GM12873 (cell line): ENCODE data around the gene AKAP12.

Experiments used
- TF ChIP-seq, protein P1 (sequence below): IDR thresholded peaks from 2 replicates; pipeline ENCODE4 v1.5.1; 2012; ENCODE audit warnings: low read depth, mild to moderate bottlenecking, moderate library complexity, low read length, control low read depth; ENCODE audit not compliant: insufficient read depth; ENCODE audit errors: missing control alignments

AKAP12 gene

DNA sequence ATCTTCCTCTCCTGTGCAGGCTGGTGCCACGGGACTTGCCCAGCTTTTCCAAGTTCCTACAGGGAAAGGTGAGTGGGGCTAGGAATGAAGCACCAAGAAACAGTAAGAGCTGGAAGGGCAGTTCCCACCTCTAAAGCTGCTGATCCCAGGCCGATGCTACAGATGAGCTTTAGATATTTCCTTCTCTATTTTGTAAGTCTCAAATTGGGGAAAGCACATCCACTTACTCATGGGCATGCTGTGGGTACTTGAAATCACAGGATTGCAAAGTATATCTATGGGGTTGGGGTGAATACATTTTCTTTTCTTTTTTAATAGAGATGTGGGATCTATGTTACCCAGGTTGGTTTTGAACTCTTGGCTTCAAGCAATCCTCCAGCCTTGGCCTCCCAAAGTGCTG is 148.5 kb downstream of the AKAP12 start:
- TF ChIP-seq, protein P1, sequence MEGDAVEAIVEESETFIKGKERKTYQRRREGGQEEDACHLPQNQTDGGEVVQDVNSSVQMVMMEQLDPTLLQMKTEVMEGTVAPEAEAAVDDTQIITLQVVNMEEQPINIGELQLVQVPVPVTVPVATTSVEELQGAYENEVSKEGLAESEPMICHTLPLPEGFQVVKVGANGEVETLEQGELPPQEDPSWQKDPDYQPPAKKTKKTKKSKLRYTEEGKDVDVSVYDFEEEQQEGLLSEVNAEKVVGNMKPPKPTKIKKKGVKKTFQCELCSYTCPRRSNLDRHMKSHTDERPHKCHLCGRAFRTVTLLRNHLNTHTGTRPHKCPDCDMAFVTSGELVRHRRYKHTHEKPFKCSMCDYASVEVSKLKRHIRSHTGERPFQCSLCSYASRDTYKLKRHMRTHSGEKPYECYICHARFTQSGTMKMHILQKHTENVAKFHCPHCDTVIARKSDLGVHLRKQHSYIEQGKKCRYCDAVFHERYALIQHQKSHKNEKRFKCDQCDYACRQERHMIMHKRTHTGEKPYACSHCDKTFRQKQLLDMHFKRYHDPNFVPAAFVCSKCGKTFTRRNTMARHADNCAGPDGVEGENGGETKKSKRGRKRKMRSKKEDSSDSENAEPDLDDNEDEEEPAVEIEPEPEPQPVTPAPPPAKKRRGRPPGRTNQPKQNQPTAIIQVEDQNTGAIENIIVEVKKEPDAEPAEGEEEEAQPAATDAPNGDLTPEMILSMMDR, result no peak

DNA sequence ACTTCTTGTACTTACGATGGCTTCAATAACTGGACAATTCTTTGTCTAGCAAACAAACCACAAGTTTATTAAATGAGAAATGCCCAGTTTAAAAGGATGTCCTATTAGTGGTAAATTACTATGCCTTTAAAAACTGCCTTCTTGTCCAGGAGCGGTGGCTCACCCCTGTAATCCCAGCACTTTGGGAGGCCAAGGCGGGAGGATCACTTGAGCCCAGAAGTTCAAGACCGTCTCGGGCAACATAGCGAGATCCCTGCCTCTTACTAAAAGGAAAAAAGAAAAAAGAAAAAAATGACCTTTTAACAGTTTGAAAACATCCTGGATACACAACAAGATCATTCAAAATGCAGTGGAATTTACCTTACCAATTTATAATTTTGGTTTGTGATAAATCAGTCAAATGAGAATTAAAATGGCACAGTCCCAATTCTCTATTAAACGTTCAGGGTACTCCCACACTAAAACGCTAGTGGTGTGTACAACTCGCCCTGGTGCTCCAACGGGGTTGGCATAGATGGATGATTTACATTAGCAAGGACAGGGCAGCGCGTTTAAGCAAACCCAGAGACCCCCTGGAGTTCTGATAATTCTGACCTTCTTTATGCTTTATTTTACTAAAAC is 149.3 kb downstream of the AKAP12 start:
- TF ChIP-seq, protein P1, result no peak

DNA sequence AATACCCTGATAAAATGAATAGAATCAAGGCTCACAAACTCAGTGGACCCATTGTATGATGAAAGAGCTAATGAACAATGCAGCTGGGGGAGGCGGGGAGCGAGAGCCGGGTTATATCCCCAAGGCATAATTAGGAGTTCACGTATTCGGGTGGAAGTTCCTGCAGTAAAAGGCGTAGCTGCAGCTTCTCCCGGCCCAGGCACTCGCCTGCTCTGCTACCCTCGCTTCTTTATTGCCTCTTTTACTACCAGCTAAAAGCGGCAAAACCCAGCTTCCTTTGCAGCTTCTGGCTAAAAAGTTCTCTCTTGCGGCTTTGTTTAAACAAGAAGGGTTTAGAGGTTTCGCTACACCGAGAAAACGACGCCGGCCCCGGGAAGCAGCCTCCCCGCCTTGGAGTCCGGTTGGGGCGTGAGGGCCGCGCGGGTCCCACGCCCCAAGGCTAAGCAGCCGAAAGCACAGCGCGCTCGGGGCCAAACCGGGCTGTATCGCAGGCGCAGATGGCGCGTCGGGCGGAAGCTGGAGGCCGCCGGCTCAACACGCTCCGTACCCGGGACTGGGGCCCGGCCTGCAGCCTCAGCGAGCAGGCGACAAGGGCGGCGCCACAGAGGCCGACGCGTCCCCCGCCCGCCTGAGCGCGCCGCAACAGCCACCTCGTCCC is 150.0 kb downstream of the AKAP12 start:
- TF ChIP-seq, protein P1, result no peak

DNA sequence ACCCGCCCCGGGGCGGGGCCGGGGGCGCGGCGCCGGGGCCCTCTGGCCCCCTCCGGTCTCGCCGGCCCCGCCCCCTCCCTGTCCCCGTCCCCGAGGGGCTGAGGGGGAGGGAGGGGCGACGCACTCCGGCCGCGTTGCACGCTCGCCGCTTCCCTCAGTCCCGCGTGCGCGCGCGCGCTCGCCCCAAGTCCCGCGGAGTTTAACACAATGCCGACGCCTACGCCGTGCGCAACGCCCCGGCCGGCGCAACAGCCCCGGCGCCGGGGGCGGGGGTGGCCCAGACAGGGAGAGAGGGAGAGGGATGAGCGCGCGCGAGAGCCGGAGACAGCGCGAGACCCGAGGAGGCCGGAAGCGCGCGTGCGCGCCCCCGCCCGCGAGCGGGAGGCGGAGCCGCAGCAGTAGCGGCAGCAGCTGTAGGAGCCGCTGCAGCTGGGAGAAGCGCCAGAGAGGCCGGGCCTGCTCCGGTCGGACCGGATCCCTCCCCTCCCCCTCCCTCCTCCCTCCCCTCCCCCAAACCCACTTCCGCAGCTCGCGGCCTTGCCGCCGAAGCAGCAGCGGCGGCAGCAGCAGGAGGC is 150.6 kb downstream of the AKAP12 start:
- TF ChIP-seq, protein P1, result no peak

DNA sequence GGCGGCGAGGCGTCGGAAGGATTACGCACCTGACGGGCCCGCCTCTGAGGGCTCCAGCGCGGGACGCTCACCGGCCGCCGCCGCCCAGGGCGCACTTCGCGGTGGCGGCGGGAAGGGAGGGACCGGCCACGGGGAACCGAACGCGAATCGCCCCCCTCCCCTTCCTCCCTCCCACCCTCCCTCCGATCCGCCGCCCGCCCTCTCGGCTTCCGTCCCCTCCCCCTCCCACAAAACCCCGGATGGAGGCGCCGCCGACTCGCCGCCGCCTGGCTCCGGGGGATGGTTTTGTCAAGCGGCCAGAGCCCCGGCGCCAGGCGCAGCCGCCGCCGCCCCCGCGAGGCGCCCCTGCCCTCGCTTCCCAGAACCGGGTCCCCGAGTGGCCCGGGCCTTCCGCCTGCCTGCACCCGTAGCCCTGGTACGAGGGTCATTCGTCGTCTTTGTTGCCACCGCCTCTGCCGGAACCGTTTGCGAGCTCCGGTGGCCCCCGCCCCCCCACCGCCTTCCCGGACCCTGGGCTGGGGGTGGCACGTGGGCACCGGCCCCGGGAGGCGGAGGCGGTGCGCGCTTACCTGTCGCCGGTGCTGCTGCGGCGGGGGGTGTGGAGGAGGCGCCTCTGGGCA is 151.2 kb downstream of the AKAP12 start:
- TF ChIP-seq, protein P1, result no peak

DNA sequence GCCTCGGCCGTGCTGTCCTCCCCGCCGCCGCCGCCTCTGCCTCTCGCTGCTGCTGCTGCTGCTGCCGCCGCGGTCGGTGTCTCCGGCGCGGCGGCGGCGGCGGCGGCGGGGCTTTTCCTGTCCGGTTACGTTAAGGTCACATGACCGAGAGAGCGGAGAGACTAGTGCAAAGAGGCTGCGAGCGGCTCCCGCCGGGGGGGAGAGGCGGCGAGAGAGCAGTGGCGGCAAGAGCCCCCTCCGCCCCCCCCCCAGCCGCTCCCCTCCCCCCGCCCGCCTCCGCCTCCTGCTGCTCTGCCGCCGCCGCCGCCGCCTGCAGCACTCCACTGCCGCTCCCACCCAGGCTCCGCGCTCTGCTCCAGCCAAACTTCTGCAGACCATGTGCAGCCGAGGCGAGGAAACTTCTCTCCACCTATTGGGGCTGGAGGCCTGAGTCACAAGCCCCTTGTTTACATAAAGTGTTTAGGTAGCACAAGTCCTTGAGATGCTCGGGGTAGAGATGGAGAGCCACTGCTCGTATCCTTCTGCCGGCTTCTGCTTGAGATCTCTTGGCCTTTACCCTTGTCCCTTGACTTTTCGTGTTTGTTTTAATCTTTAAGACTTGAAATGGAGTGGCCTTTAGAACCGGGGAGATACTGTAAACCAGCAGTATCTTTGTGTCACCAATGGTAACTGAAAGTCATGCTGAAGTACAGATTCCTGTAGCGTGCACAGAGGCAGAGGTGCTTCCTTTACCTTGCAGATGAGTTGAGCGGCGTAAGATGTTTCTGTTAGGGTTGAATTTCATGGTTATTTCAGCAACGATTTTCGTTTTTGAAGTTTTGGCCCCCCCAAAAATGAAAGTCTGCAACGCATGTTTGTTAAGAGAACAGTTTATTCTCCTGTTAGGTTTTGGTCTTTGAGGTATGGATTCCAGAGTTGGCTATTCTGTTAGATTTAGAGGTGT is 152.0 kb downstream of the AKAP12 start, which contains the start of gene ZBTB2:
Gene ZBTB2 (minus strand): TSS at position 89 of the 943 bp plus-strand sequence. CDS start 17,922 bp downstream, outside the sequence.
- TF ChIP-seq, protein P1, result no peak

DNA sequence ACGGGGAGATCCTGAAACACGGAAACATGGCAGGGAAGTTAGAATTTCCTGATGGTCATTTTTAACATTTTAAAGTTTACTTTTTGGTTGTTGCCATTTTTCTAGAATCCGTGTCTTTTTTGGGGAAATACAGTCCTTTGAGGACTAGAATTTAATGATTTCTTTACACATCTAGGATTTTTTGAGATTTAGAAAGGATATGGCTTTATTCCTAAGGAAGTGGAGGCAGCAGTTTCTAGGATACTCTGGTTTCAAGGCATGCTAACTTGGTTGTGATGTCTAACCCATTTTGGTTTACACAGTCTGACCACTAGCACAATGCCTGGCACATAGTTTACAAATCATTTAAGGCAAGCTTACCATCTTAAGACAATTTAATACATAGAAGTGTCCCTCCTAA is 152.7 kb downstream of the AKAP12 start:
- TF ChIP-seq, protein P1, result no peak
